GM20000 (cell line): Measurements from ENCODE around the gene GNGT1.

Experiments used
- DNase-seq: peaks from one replicate; pipeline ENCODE4 v3.0.0; 2012; ENCODE audit warnings: low spot score
- CTCF ChIP-seq: IDR thresholded peaks from 2 replicates; pipeline ENCODE4 v1.5.1; 2012; ENCODE audit warnings: mild to moderate bottlenecking, control low read depth; ENCODE audit errors: extremely low read depth, missing control alignments

Gene GNGT1

DNA sequence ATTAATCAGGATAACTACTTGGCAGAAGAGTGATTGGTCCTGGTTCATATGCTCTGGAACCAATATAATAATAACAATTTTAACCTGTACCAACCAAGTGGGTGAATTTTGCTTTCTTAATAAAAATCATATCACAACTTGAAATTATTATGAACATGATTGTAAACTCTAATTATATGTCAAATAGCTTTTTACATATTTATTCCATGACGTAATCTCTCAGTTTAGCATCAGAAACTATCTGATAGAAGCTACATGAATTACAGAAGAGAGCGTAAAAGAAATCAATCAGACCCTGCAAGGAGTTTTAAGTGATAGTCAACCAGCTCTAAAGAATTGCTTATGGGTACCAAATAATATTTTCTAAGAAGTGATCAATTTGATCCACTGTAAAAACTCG lies 25.3 kb downstream of the GNGT1 start:
- DNase-seq, result no peak
- TF ChIP-seq CTCF, result no peak

DNA sequence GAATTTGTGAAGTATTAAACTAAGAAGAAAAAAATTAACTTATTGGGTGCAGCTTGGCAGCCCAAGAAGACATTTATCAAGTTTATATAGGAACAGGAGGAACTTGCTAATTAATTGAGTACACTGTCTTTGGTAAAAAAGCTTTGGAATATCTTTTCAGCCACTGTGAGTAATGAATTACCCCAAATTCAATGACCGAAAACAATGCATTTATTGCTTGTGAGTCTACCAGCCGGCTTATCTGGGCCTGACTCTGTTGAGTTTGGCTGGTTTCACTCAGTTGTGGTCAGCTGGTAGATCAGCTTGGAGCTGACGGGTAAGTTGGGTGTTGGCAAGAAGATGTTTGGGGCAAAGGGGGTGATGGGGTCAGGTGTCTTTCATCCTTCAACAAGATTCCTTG lies 26.8 kb downstream of the GNGT1 start:
- no peak for DNase-seq
- no peak for TF ChIP-seq CTCF

DNA sequence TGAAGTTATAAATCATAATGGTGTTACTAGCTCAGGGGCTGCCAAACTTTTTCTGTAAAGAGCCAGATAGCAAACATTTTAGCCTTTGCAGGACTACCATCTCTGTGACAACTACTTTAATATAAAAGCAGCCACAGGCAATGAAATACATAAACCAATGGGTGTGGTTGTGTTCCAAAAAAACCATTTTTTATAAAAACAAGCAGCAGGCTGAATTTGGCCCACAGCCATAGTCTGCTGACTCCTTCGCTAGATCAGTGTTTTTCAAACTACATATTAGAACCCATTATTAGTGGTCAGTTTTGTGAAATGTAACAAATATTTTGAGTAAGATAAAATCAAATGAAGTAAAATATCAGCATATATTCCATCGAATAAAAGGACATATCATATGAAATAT lies 28.7 kb downstream of the GNGT1 start:
- no peak for DNase-seq
- TF ChIP-seq CTCF, result no peak

- no peak for DNase-seq
- no peak for TF ChIP-seq CTCF
Observed at GRCh38 chr7:93937818-93938217, 31.5 kb downstream of the GNGT1 start.

GRCh38 chr7:93938293-93938692 lies 31.9 kb downstream of the GNGT1 start:
- TF ChIP-seq CTCF, result no peak
- DNase-seq, result no peak

- no peak for TF ChIP-seq CTCF
- no peak for DNase-seq
Observed at GRCh38 chr7:93941945-93942344, 35.6 kb downstream of the GNGT1 start.

DNA sequence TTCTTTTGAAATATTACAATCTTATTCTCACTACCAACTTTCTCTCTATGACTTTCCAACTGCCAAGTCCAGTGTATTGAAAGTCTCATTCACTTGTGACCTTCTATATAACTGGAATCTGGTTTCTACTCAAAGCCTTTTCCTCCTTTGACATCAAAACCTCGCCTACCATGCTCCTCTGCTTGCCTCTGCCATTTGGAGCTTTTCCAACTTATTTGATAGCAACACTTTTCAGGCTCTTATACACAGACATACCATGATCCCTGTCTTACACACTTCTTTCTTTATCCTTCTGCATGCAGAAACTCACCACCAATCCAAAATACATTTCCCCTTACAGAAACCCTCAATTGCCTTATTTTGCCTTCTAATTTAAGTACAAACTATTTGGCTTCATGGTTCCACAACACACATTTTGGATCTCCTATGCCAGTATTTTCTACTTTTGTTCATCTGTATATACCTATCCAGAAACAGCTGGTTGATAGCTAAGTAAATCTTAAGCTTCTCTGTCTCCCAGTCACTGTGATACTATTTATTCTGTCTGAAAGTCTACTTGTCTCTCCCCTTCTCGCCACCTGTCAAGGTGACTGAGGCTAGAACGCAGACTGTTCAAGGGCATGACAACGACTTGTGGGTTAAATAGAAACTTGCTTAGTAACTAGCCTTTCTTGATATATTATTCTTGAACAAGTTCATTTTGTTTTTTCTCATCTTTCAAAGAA lies 37.6 kb downstream of the GNGT1 start:
- no peak for TF ChIP-seq CTCF
- DNase-seq, result no peak
